Upper lobe of left lung (tissue), 6 donors: ENCODE measurements around the gene BRIP1. TPM values are rescaled to one million over a fixed set of nuclear protein-coding genes. Genes with fewer than 3 reads are reported as not detected.

Experiments
- ATAC-seq, 2 donors: fragments of 200-7000 bp; cut with Tn5 transposase; one replicate each; pipeline ENCODE4 v1.9.1; 2022; ENCODE audit warnings: mild to moderate bottlenecking in 2 of 2, moderate library complexity in 2 of 2; ENCODE audit not compliant: low FRiP score in 2 of 2
- DNase-seq, 2 donors: peaks; one replicate each; pipeline ENCODE4 v3.0.0-alpha.2; 2019 to 2020
- H3K27ac ChIP-seq, 4 donors: fragments of 200-600 bp; sonication (generic); one replicate each; pipeline ENCODE4 v1.5.1; 2016 to 2019
- H3K27me3 ChIP-seq, 4 donors: fragments of 200-600 bp; sonication (generic); one replicate each; pipeline ENCODE4 v1.5.1; 2017 to 2019
- H3K36me3 ChIP-seq, 4 donors: fragments of 200-600 bp; sonication (generic); one replicate each; pipeline ENCODE4 v1.5.1; 2016 to 2019
- H3K4me1 ChIP-seq, 4 donors: fragments of 200-600 bp; sonication (generic); one replicate each; pipeline ENCODE4 v1.5.1; 2018 to 2019
- H3K4me3 ChIP-seq, 4 donors: fragments of 200-600 bp; sonication (generic); one replicate each; pipeline ENCODE4 v1.5.1; 2017 to 2019; ENCODE audit warnings: mild to moderate bottlenecking in 2 of 4, moderate library complexity in 1 of 4
- H3K9me3 ChIP-seq, 4 donors: fragments of 200-600 bp; sonication (generic); one replicate each; pipeline ENCODE4 v1.5.1; 2018 to 2019
- EP300 ChIP-seq, 4 donors: sonication (generic); formaldehyde crosslinking; IDR thresholded peaks; one replicate each; pipeline ENCODE4 v1.5.1; 2017; ENCODE audit warnings: antibody characterized with exemption in 4 of 4, control low read depth in 2 of 4
- POLR2A ChIP-seq, 4 donors: fragments of 450-650 bp; IDR thresholded peaks; one replicate each; pipeline ENCODE4 v1.5.1; 2016 to 2017; ENCODE audit warnings: antibody characterized with exemption in 4 of 4, mild to moderate bottlenecking in 2 of 4
- POLR2AphosphoS5 ChIP-seq, 2 donors: sonication (generic); formaldehyde crosslinking; IDR thresholded peaks; one replicate each; pipeline ENCODE4 v1.5.1; 2017; ENCODE audit warnings: antibody characterized with exemption in 2 of 2
- WGBS, 2 donors: methylation state at CpG; one replicate each; pipeline ENCODE4 v1.1.5; 2017 to 2018; 5-methylcytosine and 5-hydroxymethylcytosine counted together
- total RNA-seq, 6 donors: library from RNA; depleted of rRNA in 4 of 6; stranded (reverse); fragments of >200 nt in 4 of 6; gene quantifications; one replicate each; pipeline versions ENCODE4 v1.1.0 to v1.2.1, GENCODE V29; 2016 to 2021
- TF ChIP-seq, protein P1 (sequence below), 6 experiments: fragments of 450-650 bp in 4 of 6; fragments of 200-600 bp in 2 of 6; sonication (generic) in 2 of 6; IDR thresholded peaks; one replicate each; pipeline ENCODE4 v1.5.1; 2016 to 2019; ENCODE audit warnings: antibody characterized with exemption in 6 of 6
- donor health status: DM: no; HTN: no; CAD: no; lungs with moderate emphysema.
- donor health status: DM: no; HTN: yes; CAD: no; lungs with severe emphysema.

BRIP1 gene
- total RNA-seq, 6 donors from 2014 or later, result 0.55 to 2.5 (median 0.85) TPM

DNA sequence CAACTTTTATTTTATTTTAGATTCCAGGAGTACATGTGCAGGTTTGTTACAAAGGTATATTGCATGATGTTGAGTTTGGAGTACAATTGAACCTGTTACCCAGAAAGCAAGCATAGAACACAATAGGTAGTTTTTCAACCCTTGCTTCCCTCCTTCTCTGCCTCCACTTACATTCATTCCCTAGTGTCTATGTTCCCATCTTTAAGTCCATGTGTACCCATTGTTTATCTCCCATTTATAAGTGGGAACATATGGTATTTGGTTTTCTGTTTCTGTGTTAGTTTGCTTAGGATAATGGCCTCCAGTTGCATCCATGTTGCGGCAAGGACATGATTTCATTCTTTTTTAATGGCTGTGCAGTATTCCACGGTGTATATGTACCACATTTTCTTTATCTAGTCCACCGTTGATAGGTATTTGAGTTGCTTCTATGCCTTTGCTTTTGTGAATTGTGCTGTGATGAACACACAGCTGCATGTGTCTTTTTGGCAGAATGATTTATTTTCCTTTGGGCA lies 158.3 kb downstream of the BRIP1 start:
- WGBS, 2 donors, result 98 to 100% methylated on average over 3 of the region's 3 CpGs
- ATAC-seq, result no peak

DNA sequence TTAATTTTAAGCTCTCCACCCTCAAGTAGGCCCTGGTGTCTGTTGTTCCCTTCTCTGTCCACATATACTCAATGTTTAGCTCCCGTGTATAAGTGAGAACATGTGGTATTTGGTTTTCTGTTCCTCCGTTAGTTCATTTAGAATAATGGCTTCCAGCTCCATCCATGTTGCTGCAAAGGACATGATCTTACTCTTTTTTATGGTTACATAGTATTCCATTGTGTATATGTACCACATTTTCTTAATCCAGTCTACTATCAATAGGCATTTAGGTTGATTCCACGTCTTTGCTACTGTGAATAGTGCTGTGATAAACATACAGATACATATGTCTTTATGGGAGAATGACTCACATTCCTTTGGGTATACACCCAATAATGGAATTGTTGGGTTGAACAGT lies 160.9 kb downstream of the BRIP1 start:
- Histone ChIP-seq H3K9me3 (peaks cover 10 to 50% (median 23%) of the 10 kb centered on the region in 4 donors), H3K27ac (no peak overlapping the region), H3K36me3 (no peaks in the 10 kb centered on the region), H3K4me3 (no peak overlapping the region), H3K4me1 (no peaks in the 10 kb centered on the region), H3K27me3 (no peaks in the 10 kb centered on the region)
- WGBS, 2 donors, result 99% methylated on average over 3 of the region's 3 CpGs
- DNase-seq (no peak), ATAC-seq (no peak)
- TF ChIP-seq, protein P1, sequence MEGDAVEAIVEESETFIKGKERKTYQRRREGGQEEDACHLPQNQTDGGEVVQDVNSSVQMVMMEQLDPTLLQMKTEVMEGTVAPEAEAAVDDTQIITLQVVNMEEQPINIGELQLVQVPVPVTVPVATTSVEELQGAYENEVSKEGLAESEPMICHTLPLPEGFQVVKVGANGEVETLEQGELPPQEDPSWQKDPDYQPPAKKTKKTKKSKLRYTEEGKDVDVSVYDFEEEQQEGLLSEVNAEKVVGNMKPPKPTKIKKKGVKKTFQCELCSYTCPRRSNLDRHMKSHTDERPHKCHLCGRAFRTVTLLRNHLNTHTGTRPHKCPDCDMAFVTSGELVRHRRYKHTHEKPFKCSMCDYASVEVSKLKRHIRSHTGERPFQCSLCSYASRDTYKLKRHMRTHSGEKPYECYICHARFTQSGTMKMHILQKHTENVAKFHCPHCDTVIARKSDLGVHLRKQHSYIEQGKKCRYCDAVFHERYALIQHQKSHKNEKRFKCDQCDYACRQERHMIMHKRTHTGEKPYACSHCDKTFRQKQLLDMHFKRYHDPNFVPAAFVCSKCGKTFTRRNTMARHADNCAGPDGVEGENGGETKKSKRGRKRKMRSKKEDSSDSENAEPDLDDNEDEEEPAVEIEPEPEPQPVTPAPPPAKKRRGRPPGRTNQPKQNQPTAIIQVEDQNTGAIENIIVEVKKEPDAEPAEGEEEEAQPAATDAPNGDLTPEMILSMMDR (IDR thresholded peaks at IDR 0.05), result no peak
- no peak for TF ChIP-seq EP300 (IDR thresholded peaks at IDR 0.05)
- TF ChIP-seq POLR2A (IDR thresholded peaks at IDR 0.05), result no peak
- no peak for TF ChIP-seq POLR2AphosphoS5 (IDR thresholded peaks at IDR 0.05)

More for the DNA sequence above, 158.3 kb downstream of the BRIP1 start:
- Histone ChIP-seq H3K27ac (no peak overlapping the region), H3K4me3 (no peak overlapping the region), H3K36me3 (no peaks in the 10 kb centered on the region), H3K27me3 (no peaks in the 10 kb centered on the region), H3K4me1 (no peaks in the 10 kb centered on the region), H3K9me3 (peaks cover 8 to 30% (median 15%) of the 10 kb centered on the region in 4 donors)
- no peak for DNase-seq
- TF ChIP-seq, protein P1 (IDR thresholded peaks at IDR 0.05), result no peak
- TF ChIP-seq POLR2A (IDR thresholded peaks at IDR 0.05) (no peak), EP300 (IDR thresholded peaks at IDR 0.05) (no peak), POLR2AphosphoS5 (IDR thresholded peaks at IDR 0.05) (no peak)

DNA sequence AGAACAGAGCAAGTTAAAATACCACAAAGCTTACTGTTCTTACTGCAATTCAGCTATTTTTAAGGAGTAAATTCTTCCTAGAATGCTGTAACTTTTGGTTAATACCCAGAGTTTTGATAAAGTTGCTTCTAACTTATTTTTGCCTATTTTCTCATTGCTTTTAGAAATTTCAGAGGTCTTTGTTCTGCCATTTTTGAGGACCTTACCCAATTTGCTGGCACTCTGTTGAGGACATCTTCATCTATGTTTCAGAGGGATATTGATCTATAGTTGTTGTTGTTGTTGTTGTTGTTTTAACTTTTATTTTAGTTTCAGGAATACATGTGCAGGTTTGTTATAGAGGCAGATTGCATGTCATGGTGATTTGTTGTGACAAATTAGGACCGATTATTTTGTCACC lies 161.3 kb downstream of the BRIP1 start:
- no peak for ATAC-seq
- no peak for TF ChIP-seq POLR2A (IDR thresholded peaks at IDR 0.05)
- TF ChIP-seq, protein P1 (IDR thresholded peaks at IDR 0.05), result no peak
- no peak for TF ChIP-seq POLR2AphosphoS5 (IDR thresholded peaks at IDR 0.05)
- TF ChIP-seq EP300 (IDR thresholded peaks at IDR 0.05), result no peak
- DNase-seq, result no peak
- H3K9me3 ChIP-seq, result peaks cover 10 to 50% (median 23%) of the 10 kb centered on the region in 4 donors
- WGBS, 2 donors, result 97 to 100% methylated on average over 1 of the region's 1 CpG
- H3K4me3 ChIP-seq, result no peak overlapping the region
- H3K27ac ChIP-seq, result no peak overlapping the region
- H3K27me3 ChIP-seq, result no peaks in the 10 kb centered on the region
- H3K4me1 ChIP-seq, result no peaks in the 10 kb centered on the region
- H3K36me3 ChIP-seq, result no peaks in the 10 kb centered on the region

DNA sequence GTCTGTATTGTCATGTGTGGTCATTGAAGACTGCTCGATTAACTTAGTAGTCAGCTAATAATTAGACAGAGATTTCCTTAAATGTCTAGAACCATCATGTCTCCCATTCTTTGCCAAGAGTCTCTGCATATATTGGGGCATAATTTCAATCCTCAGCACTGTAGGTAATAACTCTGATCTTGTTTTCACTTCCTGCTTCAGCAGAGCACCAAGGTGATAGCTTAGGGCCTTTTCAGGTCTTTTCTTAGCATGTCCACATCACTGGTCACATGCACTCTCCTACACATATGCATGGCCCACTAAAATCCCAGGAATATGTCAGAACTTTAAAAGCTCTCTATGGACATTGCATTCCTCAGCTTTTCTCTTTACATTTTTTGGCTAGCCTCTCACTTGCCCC lies 162.0 kb downstream of the BRIP1 start:
- no peaks in the 10 kb centered on the region for H3K36me3 ChIP-seq
- no peak overlapping the region for H3K4me3 ChIP-seq
- DNase-seq (no peak), ATAC-seq (no peak)
- H3K9me3 ChIP-seq, result peaks cover 10 to 50% (median 23%) of the 10 kb centered on the region in 4 donors
- no peaks in the 10 kb centered on the region for H3K27me3 ChIP-seq
- H3K4me1 ChIP-seq, result no peaks in the 10 kb centered on the region
- TF ChIP-seq POLR2A (IDR thresholded peaks at IDR 0.05), result no peak
- TF ChIP-seq, protein P1 (IDR thresholded peaks at IDR 0.05), result no peak
- H3K27ac ChIP-seq, result no peak overlapping the region
- whole genome bisulfite sequencing, 2 donors, result 97 to 100% methylated on average over 1 of the region's 1 CpG

DNA sequence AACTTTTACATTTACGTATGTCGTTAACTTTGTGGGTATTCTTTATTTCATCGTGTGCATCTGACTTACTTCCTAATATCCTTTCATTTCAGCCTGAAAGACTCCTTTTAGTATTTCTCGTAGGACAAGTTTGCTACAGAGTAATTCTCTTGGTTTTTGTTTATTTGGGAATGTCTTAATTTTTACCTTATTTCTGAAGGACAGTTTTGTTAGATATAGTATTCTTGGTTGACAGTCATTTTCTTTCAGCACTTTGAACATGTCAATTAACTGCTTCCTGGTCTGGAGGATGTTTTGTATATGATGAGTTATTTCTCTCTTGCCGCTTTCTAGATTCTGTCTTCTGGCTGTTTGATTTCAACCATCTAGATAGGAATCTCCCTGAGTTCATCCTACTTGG lies 163.1 kb downstream of the BRIP1 start:
- TF ChIP-seq, protein P1 (IDR thresholded peaks at IDR 0.05), result no peak
- TF ChIP-seq POLR2AphosphoS5 (IDR thresholded peaks at IDR 0.05) (no peak), POLR2A (IDR thresholded peaks at IDR 0.05) (no peak), EP300 (IDR thresholded peaks at IDR 0.05) (no peak)
- Histone ChIP-seq H3K4me1 (no peaks in the 10 kb centered on the region), H3K9me3 (peaks cover 10 to 50% (median 23%) of the 10 kb centered on the region in 4 donors), H3K27me3 (no peaks in the 10 kb centered on the region), H3K4me3 (no peak overlapping the region), H3K27ac (no peak overlapping the region), H3K36me3 (no peaks in the 10 kb centered on the region)
- WGBS, 2 donors, result 97 to 99% methylated on average over 5 of the region's 5 CpGs
- ATAC-seq (no peak), DNase-seq (no peak)
